GF-D8 (cell line): ENCODE data around the gene HS6ST2.

Experiments used
- DNase-seq: peaks from one replicate; lab custom pipeline; 2025; lab: John Stamatoyannopoulos, UW

HS6ST2 gene

DNA sequence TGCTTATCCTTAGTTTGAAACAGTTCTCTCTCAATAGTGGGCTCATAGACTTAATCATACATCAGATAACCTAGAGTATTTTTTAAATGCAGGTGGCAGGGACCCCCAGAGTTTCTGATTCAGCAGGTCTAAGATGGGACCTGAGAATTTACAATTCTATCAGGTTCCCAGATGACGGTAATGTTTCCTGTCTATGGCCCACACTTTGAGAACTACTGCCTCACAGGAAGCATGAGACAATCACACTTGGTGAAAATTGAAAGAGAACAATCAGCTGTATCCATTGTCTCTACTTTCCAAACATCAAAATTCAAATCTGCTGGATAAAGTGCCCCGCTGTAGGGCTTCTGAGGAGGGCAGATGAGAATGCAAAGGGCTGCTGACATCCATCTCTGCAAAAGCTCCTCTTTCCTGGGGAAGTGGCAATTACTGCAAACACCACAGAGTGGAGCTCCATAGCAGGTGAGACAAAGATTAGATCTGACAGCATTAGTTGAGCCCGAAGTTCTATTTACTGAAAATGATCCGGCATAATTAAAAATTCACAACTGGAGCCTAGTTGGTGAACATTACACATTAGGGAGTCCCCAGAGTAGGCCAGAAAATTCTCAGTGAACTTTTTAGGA is 281.8 kb downstream of the HS6ST2 start:
- no peak for DNase-seq

DNA sequence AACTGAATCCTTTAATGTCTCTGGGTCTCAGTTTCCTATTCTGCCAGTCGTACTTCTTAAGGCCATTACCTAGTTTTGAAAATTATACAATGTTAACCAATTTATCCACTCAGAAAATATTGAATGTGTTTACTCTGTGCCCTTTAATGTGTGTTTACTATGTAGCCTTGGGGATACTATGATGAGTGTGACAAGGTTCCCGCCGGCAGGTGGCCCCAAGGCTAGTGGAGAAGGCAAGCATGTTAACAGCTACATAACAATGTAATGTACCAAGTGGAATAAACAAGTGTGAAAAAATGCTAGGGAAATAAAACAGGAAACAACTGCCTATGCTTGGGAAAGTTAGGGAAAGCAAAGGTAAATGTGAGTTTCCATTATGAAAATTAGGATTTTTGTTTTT is 282.3 kb downstream of the HS6ST2 start:
- DNase-seq: no peak

DNA sequence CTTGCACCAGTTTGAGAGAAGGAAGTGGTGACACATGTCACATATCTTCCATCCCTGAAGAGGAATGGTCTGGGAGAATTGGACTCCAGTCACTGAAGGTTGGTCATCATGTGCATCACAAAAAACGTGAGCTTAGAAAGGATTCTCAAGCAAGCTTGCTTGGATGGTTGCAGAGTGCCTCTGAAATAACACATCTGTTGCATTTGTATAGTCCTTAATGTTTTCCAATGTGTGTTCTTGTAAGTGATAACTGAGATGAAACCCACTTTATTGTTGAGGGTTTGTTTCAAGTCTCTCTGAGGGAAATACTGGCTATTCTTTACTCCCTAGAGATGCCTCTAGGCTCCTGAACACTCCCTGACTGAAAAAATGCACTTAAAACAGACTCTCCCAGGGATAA is 285.1 kb downstream of the HS6ST2 start:
- no peak for DNase-seq

DNA sequence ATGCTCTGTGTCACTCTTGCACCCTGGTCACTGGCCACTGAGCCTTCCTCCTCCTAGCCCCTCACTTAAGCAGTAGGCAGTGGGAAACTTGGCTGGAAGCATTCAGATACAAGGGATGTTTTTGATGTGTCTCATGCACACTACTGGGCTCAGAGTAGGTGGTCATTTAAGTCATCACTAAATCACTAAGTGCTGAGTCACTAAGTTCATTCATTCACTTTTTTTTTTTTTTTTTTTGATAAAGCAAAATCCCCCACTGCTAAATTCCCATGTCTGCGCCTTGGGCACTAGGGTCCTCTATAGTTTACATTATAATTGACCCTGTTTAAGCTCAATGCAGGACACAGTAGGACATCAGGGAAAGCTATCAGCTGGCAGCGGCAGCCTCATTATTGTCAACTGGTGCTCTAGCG is 287.2 kb downstream of the HS6ST2 start:
- DNase-seq: no peak

DNA sequence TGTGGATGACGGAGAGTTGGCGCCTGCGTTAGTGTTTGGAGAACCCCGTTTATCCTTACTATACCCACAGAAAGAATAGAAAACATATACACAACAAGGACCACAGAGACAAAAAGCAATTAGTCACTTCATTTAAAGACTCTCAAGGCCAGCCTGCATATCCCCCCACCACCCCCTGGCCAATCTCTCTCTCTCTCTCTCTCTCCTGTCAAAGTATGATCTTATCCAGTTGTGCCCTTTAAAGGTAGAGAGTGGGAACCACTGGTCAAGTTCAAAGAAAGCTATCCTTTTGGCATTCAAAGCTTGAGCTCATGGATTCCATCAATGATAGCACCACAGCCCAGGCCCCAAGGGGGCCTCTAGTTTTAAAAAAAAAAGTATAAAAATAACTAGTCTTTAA is 289.3 kb downstream of the HS6ST2 start:
- DNase-seq: no peak

DNA sequence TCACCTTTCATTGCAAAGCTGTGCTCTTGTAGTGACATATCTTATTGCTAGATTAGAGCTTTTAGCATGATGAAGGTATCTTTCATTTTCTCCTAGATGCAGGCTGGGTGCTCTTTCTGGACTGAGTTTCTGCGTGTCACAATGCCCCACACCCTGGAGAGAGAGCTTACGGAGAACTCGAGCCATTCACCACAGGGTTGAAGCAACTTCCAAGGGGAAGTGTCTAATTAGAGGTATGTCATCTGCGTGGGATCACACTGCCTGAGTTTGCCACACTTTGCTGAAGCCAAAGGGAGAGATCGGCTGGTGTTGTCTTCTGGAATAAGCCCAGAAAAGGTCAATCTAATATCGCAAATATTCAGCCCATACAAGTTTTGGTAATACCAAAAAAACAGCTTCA is 290.3 kb downstream of the HS6ST2 start:
- no peak for DNase-seq

DNA sequence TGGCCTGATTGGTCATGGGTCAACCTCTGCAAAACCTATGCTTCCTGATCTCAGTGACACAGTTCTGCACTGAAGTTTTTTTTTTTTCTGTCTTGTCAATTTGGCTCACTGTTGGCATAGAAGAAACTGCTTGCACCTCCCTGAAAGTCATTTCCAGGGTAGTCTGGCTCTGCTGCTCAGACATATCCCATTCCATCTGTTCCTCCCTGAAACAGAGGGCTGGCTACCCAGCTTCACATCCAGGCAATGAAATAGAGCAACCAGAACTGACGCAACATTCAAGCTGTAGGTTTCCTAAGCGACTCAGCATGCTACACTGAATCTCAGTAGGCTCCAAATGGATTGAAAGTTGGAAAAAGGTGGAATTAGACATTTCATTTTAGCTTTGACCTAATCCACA is 292.8 kb downstream of the HS6ST2 start:
- no peak for DNase-seq

DNA sequence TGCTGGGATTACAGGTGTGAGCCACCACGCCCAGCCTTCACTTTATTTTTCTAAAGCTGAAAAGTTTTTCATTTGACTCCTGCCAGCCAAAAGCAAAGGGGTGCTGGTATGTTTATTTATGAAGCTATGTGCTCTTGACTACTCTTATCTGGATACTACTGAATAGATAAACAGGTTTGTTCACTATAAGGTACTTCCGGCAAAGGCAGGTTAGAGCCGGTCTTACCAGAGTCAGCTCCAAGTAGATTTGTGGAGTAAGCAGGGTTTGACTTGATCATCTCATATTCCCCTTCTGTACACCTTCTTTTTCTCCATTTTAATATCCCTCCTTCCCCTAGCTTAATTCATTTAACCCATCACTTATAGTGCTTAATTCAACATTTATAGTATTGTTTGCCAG is 294.2 kb downstream of the HS6ST2 start:
- no peak for DNase-seq

DNA sequence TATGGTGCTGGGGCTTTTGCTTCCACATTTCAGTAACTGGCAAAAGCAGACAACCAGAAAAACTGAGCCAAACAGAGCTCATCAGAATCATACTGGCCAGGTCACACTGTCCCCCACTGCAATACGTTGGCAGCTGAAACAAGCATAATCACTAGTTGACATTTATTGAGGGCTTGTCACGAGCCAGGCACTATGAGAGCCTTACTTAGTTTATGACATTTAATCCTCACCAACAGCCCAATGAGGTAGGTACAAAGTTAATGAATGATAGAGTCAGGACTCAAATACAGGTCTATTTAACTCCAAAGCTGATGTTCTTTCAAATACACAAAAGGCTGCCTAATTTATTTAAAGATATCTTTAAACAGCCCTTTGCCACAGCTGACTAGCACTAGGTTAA is 295.6 kb downstream of the HS6ST2 start:
- DNase-seq: no peak

DNA sequence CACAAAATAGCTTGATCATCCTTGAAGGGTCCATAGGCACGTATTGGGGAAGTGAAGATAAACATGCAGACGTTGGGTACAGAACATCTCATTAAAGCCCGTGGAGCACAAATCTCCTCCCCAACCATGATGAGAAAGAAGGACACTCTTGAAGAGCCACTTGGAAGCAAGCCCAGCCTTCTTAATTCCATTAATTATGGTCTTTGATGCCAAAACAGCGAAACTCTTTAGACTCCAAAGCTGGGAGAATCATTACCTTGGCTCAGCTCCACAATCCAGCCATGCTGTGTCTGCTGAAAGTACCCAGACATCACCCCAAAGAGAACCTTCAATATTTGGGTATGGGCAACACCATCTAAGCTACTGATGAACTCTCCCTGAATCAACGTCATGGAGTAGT is 300.6 kb downstream of the HS6ST2 start:
- no peak for DNase-seq

DNA sequence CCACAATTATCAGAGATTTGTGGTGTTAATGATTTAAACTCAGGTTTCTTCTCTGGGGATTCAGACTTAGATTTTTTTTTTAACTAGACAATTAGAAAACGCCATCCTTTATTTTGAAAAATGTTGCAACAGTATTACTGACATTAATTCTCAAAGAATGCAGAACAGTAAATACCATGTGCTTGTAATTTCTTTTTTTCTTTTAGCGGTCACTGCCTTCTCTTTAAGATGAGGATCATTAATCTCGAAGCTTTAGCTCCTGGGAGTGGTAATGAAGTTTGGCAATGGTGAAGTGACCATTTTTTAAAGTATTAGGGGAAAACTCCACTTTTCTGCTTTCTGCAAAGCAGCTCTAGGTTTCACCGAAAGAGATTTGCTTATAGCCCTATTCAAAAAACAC is 305.6 kb downstream of the HS6ST2 start:
- DNase-seq: no peak

DNA sequence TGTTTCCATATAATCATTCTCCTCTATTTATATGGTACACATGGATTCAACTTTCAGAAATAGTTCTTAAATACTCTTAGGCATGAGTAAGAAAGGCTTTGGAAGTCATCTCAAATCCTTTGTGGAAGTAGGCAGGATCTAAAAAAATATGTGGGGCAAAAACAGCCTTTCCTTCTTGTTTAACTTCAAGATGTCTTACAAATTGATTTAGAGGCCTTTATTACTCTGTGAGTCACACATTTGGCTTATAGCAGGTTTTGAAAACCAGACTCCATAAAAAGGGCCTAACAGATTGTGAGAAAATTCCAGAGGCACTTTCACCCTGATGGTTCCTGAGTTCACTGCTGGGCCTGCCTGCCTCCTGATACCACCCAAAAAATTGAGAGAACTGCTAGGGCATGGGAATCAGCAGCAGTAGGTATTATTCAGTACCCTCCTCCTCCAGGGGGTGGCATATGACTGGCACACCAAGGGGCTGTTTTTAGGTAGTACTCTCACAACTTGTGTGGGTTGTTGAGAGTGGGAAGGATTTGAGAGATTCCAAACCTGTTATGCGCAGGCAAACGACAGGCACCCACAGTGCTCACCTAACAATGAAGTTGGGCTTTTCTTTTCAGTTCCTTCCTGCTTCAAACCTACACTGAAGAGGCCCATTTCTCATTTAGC is 306.9 kb downstream of the HS6ST2 start:
- DNase-seq: no peak

DNA sequence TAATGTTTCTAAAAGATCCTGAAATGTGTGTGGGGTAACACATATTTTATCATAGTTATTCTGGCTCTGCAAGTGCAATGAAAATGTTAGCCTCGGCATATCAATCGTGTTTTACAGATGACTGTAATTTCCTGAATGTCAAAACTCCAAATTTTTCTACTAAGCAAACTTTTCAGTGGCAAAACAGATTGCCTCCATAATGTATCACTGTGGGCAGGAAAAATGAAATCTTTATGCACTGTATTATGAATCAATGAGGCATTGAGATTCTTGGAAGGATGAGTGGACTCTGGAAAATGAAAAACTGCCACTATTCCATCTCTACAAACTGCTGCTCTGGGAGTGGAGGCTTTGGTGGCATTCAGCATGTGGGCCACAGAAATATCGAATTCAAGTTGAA is 309.5 kb downstream of the HS6ST2 start:
- DNase-seq: no peak

DNA sequence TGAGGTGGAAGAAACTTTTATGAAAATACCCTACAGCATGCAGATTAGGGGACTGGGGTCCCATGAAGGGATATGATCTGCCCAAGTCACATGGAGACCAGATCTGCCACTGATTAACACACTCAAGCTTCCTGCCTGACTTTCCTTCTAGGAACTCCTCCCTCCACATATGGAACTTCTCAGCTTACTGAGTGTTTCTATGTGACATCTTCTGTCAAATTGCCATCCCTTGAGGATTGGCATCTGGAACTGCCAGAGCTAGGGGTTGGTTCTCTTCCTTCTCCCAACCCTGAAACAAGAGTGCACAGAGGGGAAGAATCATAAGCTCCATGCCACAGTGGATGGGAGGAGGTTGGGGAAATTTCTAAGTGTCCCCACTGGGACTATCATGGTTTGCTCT is 319.0 kb downstream of the HS6ST2 start:
- DNase-seq: no peak

DNA sequence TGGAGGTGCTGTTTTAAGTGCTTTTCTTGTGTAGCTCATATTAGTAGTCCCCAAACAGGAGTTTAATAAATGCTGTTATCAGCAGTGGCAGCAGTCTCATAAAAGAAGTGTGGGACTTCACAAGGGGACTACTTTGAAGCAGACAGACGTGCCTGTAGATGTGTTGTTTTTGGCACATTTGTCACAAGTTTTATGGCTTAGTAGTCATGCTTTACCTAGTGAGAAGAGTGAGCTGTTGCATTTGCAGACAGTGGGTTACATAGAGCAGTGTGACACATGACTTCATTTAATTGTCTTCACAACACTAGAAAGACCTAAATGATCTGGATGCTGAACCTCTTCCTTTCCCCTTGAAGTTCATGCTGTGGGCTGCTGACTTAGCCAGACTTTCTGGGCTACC is 320.1 kb downstream of the HS6ST2 start:
- DNase-seq: no peak

DNA sequence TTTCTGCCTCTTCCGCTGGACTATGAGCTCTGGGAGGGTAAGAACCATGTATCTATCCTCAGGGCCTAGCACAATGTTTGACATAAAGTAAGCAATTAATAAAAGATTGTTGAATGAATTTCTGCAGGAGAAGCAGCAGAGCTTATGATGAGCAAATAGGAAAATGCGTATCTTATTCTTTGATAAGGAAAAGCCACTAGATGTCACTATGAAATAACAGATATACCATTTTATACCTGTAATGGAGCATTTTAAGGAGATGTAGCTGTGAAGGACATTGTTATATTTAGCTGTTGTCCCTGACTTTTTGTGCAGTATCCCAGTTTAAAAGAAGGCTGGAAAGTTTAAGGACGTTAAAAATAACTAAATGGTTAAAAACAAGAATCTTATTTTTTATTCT is 322.3 kb downstream of the HS6ST2 start:
- DNase-seq: no peak

DNA sequence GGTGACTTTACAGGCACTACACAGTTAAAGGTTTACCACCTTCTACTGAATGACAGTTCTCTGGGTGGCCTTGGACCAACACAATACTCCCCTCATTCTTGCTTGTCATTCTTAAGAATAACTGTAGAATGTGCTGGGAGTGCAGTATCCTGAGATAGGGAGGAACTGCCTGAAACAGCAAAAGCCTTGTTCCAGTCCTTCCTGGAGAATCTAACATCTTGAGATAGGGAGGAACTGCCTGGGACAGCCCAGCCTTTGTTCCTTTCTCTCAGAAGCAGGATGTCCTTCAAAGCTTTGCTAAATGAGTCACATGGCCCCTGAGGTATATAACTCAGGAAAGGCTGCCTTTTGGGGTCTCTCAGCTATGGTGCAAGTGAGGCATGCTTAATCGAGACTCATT is 323.9 kb downstream of the HS6ST2 start:
- no peak for DNase-seq

DNA sequence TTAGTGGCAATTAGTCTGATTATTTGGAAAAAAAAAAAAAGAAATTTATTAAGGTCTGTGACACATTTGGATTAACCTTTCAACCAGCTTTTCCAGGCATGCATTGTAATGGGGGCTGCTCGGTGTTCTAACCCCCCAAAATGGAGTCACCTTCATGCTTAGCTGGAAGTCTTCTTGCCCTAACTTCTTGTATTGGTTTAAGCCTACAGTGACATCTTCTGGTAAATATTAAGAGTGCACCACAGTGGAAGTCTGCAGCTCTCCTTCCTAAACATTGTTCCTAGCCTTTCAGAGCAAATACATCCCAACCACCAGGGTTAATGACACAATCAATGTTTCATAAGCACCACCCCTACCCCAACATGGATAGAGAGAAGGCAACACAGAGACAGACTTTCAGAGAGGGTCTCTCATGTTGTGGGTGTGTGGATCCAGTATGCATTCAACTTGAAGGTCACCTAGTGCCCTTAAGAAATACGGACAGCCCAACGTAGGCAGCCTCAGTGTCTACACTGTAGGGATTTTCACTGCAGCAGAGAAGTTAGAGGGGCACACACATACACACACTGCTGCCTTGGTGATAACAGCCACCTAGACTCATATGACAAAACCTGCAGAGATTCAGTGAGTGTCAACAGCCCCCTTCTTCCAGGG is 326.7 kb downstream of the HS6ST2 start:
- no peak for DNase-seq

DNA sequence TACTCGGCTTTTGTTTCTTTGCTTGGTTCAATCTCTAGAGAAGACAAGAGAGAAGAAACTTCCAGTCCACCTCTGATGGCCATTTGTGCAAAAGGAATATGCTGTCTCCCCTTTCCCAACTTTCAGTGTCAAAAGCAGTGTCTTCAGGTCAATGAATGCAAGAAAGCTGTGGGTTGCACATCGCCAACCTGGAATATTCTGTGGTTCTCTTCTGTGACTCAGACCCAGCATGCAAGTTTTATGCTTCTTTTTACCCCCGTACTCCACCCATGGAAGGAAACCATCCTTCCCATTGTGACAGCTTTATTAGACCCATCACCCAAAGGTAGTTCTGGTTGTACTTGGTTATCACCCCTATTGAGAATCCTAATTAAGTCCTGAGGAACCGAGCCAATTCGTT is 334.0 kb downstream of the HS6ST2 start:
- DNase-seq: no peak

DNA sequence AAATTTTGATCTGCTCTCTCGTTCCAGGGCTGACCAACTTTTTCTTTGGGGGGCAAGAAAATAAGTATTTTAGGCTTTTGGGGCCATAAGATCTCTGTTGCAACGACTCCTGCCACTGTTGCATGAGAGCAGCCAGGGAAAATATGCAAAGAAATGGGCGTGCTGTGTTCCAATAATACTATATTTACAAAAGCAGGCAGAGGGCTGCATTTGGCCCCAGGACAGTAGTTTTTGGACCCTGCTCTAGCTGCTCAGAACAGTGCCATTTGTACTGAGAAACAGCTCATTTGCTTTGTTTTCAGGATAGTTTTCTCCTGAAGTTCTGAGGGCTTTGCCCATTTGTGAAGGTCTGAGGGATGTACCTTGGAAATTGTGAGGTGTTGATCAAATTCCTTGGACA is 334.5 kb downstream of the HS6ST2 start:
- DNase-seq: no peak

DNA sequence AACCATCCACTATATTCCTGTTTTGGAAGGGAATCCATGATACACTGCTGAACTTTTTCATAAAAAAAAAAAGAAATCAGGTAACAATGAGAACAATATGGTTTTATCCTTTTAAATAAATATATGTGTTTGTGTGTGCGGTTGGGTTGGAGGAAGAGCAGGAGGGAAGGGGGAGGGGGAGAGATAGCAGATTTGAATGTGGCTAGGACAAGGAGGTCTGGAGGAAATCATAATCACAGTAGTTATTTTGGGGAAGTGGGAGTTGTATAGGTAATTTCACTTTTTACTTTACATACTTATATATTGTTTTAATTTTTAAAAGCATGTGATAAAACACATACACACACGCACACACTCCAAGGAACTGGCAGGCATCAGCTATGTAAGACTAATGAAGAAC is 335.1 kb downstream of the HS6ST2 start:
- DNase-seq: no peak

DNA sequence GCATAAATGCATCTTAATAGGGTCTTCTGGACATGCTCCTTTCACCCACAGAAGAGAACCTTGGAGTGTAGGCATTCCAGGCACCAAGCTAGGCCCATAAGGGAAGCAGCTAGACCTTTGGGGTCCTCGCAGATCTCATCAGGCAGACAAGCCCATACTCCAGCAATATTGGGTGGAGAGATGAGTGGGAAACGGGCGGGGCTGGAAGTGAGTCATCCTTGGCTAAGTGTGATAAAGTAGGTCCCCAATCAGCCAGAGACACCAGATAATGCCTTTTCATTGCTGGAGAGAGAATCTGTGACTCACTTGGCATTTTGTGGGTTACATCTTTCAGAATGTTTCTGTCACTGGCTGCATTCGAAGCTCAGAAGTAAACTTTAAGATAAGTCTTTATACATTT is 336.3 kb downstream of the HS6ST2 start:
- no peak for DNase-seq

DNA sequence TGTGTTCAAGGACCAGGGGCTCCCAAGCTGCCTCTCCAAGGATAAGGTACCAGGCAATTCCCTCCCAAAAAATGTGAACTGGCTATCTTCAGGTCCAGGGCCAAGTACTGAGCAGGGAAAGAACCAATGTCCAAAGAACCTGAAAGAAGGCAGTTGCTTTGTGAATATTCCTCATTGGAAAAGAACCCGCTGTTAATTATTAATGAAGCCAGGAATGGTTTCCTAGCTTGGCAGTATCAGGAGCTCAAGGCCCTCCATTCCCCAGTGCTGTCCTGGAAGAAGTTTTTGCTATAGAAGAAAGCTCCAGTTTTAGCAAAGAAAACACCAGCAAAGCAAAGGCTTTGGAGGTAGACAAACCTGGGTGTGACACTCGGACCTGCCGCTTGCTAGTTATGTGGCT is 339.6 kb downstream of the HS6ST2 start:
- no peak for DNase-seq
